Hepatocyte (in vitro differentiated cells): ENCODE measurements around the gene FOSB.

Experiments used
- CTCF ChIP-seq: fragments of 200-600 bp; sonication (generic); IDR thresholded peaks from 2 replicates; pipeline ENCODE4 v1.5.1; 2016; ENCODE audit warnings: antibody characterized with exemption, mild to moderate bottlenecking; ENCODE audit not compliant: poor library complexity
- EZH2 ChIP-seq: fragments of 200-600 bp; sonication (generic); IDR thresholded peaks from 2 replicates; pipeline ENCODE4 v1.6.1; 2016; ENCODE audit warnings: antibody characterized with exemption, mild to moderate bottlenecking, borderline replicate concordance

- TF ChIP-seq CTCF (no peak), EZH2 (no peak)
These were observed 7.9 kb downstream of the FOSB start for GRCh38 chr19:45475537-45476291.
